Ectodermal cell (in vitro differentiated cells): ENCODE results near the gene GPR137.
A peak's percentile ranks its signal among the peaks of the same experiment; 100 is the strongest.

ENCODE experiments used
- H3K27ac ChIP-seq: 2 replicates; pipeline ENCODE4 v1.7.0; 2013; ENCODE audit warnings: mild to moderate bottlenecking, low read depth, low read length; ENCODE audit not compliant: insufficient read depth, poor library complexity, severe bottlenecking
- H3K27me3 ChIP-seq: 2 replicates; pipeline ENCODE4 v1.7.0; 2013; ENCODE audit warnings: mild to moderate bottlenecking, low read length; ENCODE audit not compliant: insufficient read depth, control insufficient read depth, poor library complexity, severe bottlenecking
- H3K36me3 ChIP-seq: one replicate; pipeline ENCODE4 v1.7.0; 2013; ENCODE audit warnings: low read length; ENCODE audit not compliant: control insufficient read depth, insufficient read depth
- H3K4me1 ChIP-seq: one replicate; pipeline ENCODE4 v1.7.0; 2013; ENCODE audit warnings: low read length; ENCODE audit not compliant: control insufficient read depth, insufficient read depth
- H3K4me3 ChIP-seq: 2 replicates; pipeline ENCODE4 v1.7.0; 2013; ENCODE audit warnings: low read depth, low read length, control low read depth; ENCODE audit not compliant: insufficient read depth
- H3K9me3 ChIP-seq: 2 replicates; pipeline ENCODE4 v1.7.0; 2013; ENCODE audit warnings: mild to moderate bottlenecking, low read length, moderate library complexity; ENCODE audit not compliant: control insufficient read depth
- WGBS, 2 experiments: methylation state at CpG; one replicate each; pipeline ENCODE4 v1.1.7; 2013; ENCODE audit warnings: missing lambda C conversion rate in 2 of 2; 5-methylcytosine and 5-hydroxymethylcytosine counted together

GPR137 gene

DNA sequence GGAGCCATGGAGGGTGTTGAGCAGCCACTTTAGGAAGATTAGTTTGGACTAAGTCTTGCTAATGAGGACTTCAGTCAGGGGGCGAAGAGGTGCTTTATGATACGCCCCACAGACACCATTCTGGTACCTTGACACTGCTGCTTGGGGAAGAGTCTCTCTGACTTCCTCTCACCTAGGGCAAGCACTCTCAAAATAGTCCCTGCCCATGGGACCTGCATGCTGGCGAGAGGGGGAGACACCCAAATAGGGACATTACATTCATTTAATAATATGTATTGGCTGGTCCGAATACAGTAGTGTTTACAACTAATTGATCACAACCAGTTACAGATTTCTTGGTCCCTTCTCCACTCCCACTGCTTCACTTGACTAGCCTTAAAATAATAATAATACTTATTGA lies 10.1 kb downstream of the GPR137 start:
- no peak overlapping the region for H3K27ac ChIP-seq
- H3K4me1 ChIP-seq: peaks cover 27% of the 10 kb centered on the region
- WGBS, 2 experiments: 77 to 89% methylated on average over 2 to 3 of the region's 4 CpGs
- H3K9me3 ChIP-seq: no peaks in the 10 kb centered on the region
- H3K36me3 ChIP-seq: no peaks in the 10 kb centered on the region
- H3K4me3 ChIP-seq: no peak overlapping the region
- peaks cover 100% of the 10 kb centered on the region for H3K27me3 ChIP-seq

DNA sequence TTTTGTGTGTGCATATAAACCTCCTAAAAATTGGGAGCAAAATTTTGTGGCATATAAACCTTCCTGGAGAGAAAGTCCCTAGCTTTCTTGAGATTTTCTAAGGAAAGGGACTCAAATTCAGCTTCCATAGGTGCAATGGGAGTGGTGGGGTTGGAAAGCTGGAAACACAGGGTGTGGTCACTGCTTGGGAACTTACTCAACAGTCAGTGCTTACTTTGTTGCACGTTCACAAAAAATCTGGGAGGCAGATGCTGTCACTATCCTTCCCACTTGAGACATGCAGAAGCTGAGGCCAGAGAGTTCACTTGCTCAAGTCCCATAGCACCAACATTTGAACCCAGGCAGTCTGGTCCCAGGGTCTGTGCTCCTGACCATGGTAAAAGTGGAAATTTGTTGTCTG lies 10.6 kb downstream of the GPR137 start:
- peaks cover 100% of the 10 kb centered on the region for H3K27me3 ChIP-seq
- WGBS, 2 experiments: 46 to 58% methylated on average over 1 of the region's 1 CpG
- H3K4me3 ChIP-seq: no peak overlapping the region
- no peaks in the 10 kb centered on the region for H3K9me3 ChIP-seq
- H3K27ac ChIP-seq: no peak overlapping the region
- H3K4me1 ChIP-seq: peaks cover 26% of the 10 kb centered on the region
- H3K36me3 ChIP-seq: no peaks in the 10 kb centered on the region

DNA sequence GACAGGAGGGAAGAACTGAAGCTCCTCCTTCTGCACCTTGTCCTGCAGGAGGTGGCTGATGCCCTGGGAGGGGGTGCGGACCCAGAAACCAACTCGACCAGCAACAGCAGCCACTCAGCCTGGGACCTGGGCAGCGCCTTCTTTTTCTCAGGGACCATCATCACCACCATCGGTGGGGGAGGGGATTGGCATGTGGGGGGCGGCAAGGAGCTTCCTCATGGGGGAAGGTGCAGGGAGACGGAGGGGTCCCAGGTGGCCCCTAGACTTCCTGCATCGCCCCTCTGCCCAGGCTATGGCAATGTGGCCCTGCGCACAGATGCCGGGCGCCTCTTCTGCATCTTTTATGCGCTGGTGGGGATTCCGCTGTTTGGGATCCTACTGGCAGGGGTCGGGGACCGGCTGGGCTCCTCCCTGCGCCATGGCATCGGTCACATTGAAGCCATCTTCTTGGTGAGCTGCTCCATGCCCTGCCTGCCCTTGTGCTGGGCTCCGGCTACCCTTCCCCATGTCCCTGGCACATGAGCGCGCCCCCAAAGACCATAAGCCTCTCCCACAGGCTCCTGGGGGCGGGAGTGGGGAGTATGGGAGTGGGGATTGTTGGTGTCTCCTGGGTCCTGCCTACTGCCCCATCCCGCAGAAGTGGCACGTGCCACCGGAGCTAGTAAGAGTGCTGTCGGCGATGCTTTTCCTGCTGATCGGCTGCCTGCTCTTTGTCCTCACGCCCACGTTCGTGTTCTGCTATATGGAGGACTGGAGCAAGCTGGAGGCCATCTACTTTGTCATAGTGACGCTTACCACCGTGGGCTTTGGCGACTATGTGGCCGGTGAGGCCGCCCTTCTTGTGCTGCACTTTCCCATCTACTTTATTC lies 11.4 kb downstream of the GPR137 start:
- Histone ChIP-seq H3K36me3 (no peaks in the 10 kb centered on the region), H3K27me3 (peaks cover 100% of the 10 kb centered on the region), H3K9me3 (no peaks in the 10 kb centered on the region), H3K4me3 (no peak overlapping the region), H3K4me1 (peaks cover 21% of the 10 kb centered on the region), H3K27ac (no peak overlapping the region)
- 40 to 41% methylated on average over 34 of the region's 34 CpGs for WGBS, 2 experiments

GRCh38 chr11:64297699-64298358 lies 12.2 kb downstream of the GPR137 start:
- Histone ChIP-seq H3K27me3 (peaks cover 95% of the 10 kb centered on the region), H3K4me3 (no peak overlapping the region), H3K9me3 (no peaks in the 10 kb centered on the region), H3K4me1 (peaks cover 14% of the 10 kb centered on the region), H3K27ac (no peak overlapping the region), H3K36me3 (no peaks in the 10 kb centered on the region)
- 77 to 83% methylated on average over 18 of the region's 18 CpGs for WGBS, 2 experiments

DNA sequence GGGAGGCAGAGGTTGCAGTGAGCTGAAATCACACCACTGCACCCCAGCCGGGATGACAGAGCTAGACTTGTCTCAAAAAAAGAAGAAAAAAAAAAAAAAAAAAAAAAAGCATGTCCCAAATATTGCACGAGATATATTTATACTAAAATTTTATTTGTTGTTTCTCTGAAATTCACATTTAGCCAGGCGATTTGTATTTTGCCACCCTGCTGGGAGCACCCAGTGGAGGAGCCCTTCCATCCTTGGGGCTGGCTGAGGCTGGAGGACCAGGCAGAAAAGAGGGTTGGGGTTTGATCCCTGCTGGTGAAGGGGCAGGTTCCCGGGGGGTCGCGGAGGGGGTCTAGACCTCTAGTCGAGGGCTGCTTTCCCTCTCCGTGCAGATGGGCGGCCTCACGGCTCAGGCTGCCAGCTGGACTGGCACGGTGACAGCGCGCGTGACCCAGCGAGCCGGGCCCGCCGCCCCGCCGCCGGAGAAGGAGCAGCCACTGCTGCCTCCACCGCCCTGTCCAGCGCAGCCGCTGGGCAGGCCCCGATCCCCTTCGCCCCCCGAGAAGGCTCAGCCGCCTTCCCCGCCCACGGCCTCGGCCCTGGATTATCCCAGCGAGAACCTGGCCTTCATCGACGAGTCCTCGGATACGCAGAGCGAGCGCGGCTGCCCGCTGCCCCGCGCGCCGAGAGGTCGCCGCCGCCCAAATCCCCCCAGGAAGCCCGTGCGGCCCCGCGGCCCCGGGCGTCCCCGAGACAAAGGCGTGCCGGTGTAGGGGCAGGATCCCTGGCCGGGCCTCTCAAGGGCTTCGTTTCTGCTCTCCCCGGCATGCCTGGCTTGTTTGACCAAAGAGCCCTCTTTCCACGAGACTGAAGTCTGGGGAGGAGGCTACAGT lies 13.6 kb downstream of the GPR137 start:
- Histone ChIP-seq H3K36me3 (no peaks in the 10 kb centered on the region), H3K4me3 (peak overlapping the region; percentile 20), H3K27ac (no peak overlapping the region), H3K9me3 (no peaks in the 10 kb centered on the region), H3K4me1 (peaks cover 14% of the 10 kb centered on the region), H3K27me3 (peaks cover 93% of the 10 kb centered on the region)
- 7 to 8% methylated on average over 59 of the region's 60 CpGs for WGBS, 2 experiments

DNA sequence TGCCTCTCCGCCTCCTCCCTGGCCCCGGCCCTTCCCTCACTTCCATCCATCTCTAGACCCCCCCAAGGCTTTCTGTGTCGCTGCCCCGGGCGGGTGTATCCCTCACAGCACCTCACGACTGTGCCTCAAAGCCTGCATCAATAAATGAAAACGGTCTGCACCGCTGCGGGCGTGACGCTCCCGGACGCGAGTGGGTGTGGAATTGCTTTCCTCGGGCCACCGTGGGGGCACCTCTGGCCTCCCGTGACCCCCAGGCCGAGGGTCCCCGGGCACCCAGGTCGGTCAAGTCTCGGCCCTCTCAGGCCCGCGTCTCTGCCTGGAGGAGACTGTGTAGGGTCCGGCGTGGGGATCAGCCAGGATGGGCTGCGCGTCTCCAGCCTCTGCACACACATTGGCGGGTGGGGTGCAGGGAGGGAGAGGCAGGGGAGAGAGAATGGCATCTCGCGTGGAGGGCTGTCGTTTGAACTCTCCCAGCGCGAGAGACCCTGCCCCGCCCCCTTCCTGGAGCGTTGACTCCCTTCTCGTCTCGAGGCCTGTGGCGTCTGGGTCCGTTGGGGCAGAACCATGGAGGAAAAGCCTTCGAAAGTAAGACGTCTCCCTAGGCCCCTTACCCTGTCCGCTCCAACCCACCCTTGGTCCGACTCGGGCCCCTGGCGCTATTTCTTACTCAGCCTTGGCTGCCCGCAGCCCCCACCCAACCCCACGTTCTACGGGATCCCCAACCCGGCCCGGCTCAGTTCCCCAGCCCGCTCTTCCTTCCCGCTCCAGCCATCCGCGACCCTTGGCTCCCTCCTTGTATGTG lies 14.4 kb downstream of the GPR137 start, which contains the start of gene CATSPERZ:
Gene CATSPERZ (plus strand): TSS at position 512 of the 802 bp plus-strand sequence. CDS start 53 bp downstream, at position 565.
- Histone ChIP-seq H3K9me3 (no peaks in the 10 kb centered on the region), H3K27me3 (peaks cover 85% of the 10 kb centered on the region), H3K4me1 (peaks cover 14% of the 10 kb centered on the region), H3K36me3 (no peaks in the 10 kb centered on the region), H3K27ac (peak within 1 kb of the TSS; percentile 58), H3K4me3 (peak within 1 kb of the TSS; percentile 20)
- 13% methylated on average over 54 of the region's 54 CpGs for WGBS, 2 experiments

- H3K27ac ChIP-seq: no peak overlapping the region
- peaks cover 52% of the 10 kb centered on the region for H3K27me3 ChIP-seq
- H3K9me3 ChIP-seq: no peaks in the 10 kb centered on the region
- WGBS, 2 experiments: 91 to 93% methylated on average over 13 of the region's 13 CpGs
- peaks cover 22% of the 10 kb centered on the region for H3K4me1 ChIP-seq
- no peaks in the 10 kb centered on the region for H3K36me3 ChIP-seq
- no peak overlapping the region for H3K4me3 ChIP-seq
These were observed 17.7 kb downstream of the GPR137 start for GRCh38 chr11:64303109-64304031.

DNA sequence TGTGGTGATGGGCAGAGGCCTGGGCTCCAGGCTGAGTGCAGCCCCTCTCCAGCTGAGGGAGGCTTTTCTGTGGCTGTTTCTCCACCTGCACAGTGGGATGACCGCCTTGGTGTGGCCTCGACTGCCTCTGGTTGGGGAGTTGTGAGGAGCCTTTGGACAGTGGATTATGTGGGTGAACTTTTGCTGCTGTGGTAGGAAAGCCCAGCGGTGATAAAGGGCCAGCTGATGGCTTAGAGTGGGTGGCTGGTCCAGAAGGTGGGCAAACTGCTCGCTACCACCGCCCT lies 18.3 kb downstream of the GPR137 start:
- no peak overlapping the region for H3K4me3 ChIP-seq
- WGBS, 2 experiments: 50 to 55% methylated on average over 5 of the region's 5 CpGs

More for the DNA sequence above, 18.3 kb downstream of the GPR137 start:
- Histone ChIP-seq H3K4me1 (peaks cover 22% of the 10 kb centered on the region), H3K27me3 (peaks cover 46% of the 10 kb centered on the region), H3K9me3 (no peaks in the 10 kb centered on the region), H3K27ac (no peak overlapping the region), H3K36me3 (no peaks in the 10 kb centered on the region)
